Trophoblast cell (in vitro differentiated cells and primary cell): Measurements from ENCODE around the gene ADK.

Source experiments
- DNase-seq, 2 donors: peaks; one replicate each; pipeline ENCODE4 v3.0.0-alpha.2; 2016
- H2AFZ ChIP-seq: 2 replicates; pipeline ENCODE4 v1.6.1; 2013; ENCODE audit warnings: low read length, moderate library complexity, mild to moderate bottlenecking; ENCODE audit not compliant: insufficient read depth, poor library complexity
- H2AK5ac ChIP-seq: 2 replicates; pipeline ENCODE4 v1.6.1; 2013; ENCODE audit warnings: mild to moderate bottlenecking, low read length
- H2BK120ac ChIP-seq: 2 replicates; pipeline ENCODE4 v1.6.1; 2013; ENCODE audit warnings: low read length, mild to moderate bottlenecking, moderate library complexity; ENCODE audit not compliant: insufficient read depth, poor library complexity
- H2BK12ac ChIP-seq: 2 replicates; pipeline ENCODE4 v1.6.1; 2013; ENCODE audit warnings: mild to moderate bottlenecking, low read length, moderate library complexity
- H2BK5ac ChIP-seq: 2 replicates; pipeline ENCODE4 v1.6.1; 2013; ENCODE audit warnings: low read length, low read depth, moderate library complexity, mild to moderate bottlenecking; ENCODE audit not compliant: poor library complexity
- H3K14ac ChIP-seq: 2 replicates; pipeline ENCODE4 v1.6.1; 2013; ENCODE audit warnings: mild to moderate bottlenecking, low read length
- H3K18ac ChIP-seq: 2 replicates; pipeline ENCODE4 v1.6.1; 2013; ENCODE audit warnings: mild to moderate bottlenecking, low read length
- H3K23ac ChIP-seq: 2 replicates; pipeline ENCODE4 v1.6.1; 2013; ENCODE audit warnings: low read length
- H3K27ac ChIP-seq: 2 replicates; pipeline ENCODE4 v1.5.1; 2013; ENCODE audit warnings: low read depth, mild to moderate bottlenecking, inconsistent platforms, low read length, moderate library complexity
- H3K27me3 ChIP-seq: 2 replicates; pipeline ENCODE4 v1.6.1; 2013; ENCODE audit warnings: inconsistent platforms, mild to moderate bottlenecking, low read length, moderate library complexity; ENCODE audit not compliant: insufficient read depth
- H3K36me3 ChIP-seq, 2 experiments: 1 replicate in 1 of 2; 2 replicates in 1 of 2; pipeline ENCODE4 v1.6.1; 2013; ENCODE audit warnings: low read length in 2 of 2, mild to moderate bottlenecking in 2 of 2, moderate library complexity in 1 of 2; ENCODE audit not compliant: insufficient read depth in 2 of 2, control insufficient read depth in 1 of 2
- H3K4ac ChIP-seq: 2 replicates; pipeline ENCODE4 v1.6.1; 2013; ENCODE audit warnings: low read depth, mild to moderate bottlenecking, low read length, moderate library complexity
- H3K4me1 ChIP-seq, 2 experiments: 1 replicate in 1 of 2; 2 replicates in 1 of 2; pipeline ENCODE4 v1.6.1; 2013; ENCODE audit warnings: low read length in 2 of 2, mild to moderate bottlenecking in 2 of 2, moderate library complexity in 1 of 2; ENCODE audit not compliant: insufficient read depth in 2 of 2, control insufficient read depth in 1 of 2
- H3K4me2 ChIP-seq: 2 replicates; pipeline ENCODE4 v1.6.1; 2013; ENCODE audit warnings: inconsistent platforms, mild to moderate bottlenecking, low read length, moderate library complexity
- H3K4me3 ChIP-seq: 2 replicates; pipeline ENCODE4 v1.5.1; 2013; ENCODE audit warnings: mild to moderate bottlenecking, low read depth, low read length, inconsistent platforms
- H3K79me1 ChIP-seq: one replicate; pipeline ENCODE4 v1.6.1; 2013; ENCODE audit warnings: low read length
- H3K79me2 ChIP-seq: 2 replicates; pipeline ENCODE4 v1.6.1; 2013; ENCODE audit warnings: low read length, mild to moderate bottlenecking; ENCODE audit not compliant: control insufficient read depth, insufficient read depth, poor library complexity
- H3K9ac ChIP-seq: 2 replicates; pipeline ENCODE4 v1.6.1; 2013; ENCODE audit warnings: mild to moderate bottlenecking, low read length
- H3K9me3 ChIP-seq: 2 replicates; pipeline ENCODE4 v1.6.1; 2013; ENCODE audit warnings: low read depth, mild to moderate bottlenecking, control low read depth, inconsistent platforms, low read length; ENCODE audit not compliant: insufficient read depth
- H4K12ac ChIP-seq: 2 replicates; pipeline ENCODE4 v1.6.1; 2013; ENCODE audit warnings: low read depth, mild to moderate bottlenecking, low read length, moderate library complexity
- H4K8ac ChIP-seq: 2 replicates; pipeline ENCODE4 v1.6.1; 2013; ENCODE audit warnings: low read depth, mild to moderate bottlenecking, low read length, moderate library complexity
- H4K91ac ChIP-seq: one replicate; pipeline ENCODE4 v1.6.1; 2013; ENCODE audit warnings: low read depth, mild to moderate bottlenecking, low read length, moderate library complexity
- whole genome bisulfite sequencing: extraction: QIAGEN DNeasy Blood & Tissue Kit; methylation state at CpG from one replicate; pipeline ENCODE4 v1.1.7; 2013; ENCODE audit warnings: missing lambda C conversion rate; ENCODE audit not compliant: insufficient read length, insufficient coverage; ENCODE audit errors: extremely low coverage; 5-methylcytosine and 5-hydroxymethylcytosine counted together

Gene ADK

GRCh38 chr10:74635655-74636054, 484.6 kb downstream of the ADK start:
- no peak overlapping the region for H3K14ac ChIP-seq
- no CpG with 5 or more reads among the region's 4 CpGs for WGBS
- no peak overlapping the region for H4K91ac ChIP-seq
- no peak overlapping the region for H3K4ac ChIP-seq
- peaks cover 2% of the 10 kb centered on the region for H3K9me3 ChIP-seq
- H2BK5ac ChIP-seq: no peak overlapping the region
- H3K27me3 ChIP-seq: no peaks in the 10 kb centered on the region
- no peak overlapping the region for H3K9ac ChIP-seq
- no peak overlapping the region for H2AFZ ChIP-seq
- H3K4me1 ChIP-seq: no peaks in the 10 kb centered on the region
- H2BK120ac ChIP-seq: no peak overlapping the region
- no peak overlapping the region for H2AK5ac ChIP-seq
- no peak overlapping the region for H4K8ac ChIP-seq
- no peak overlapping the region for H3K4me2 ChIP-seq
- H4K12ac ChIP-seq: no peak overlapping the region
- H3K27ac ChIP-seq: no peak overlapping the region
- peaks cover 0 to 2% of the 10 kb centered on the region in 2 experiments for H3K36me3 ChIP-seq
- no peak for DNase-seq
- H3K79me2 ChIP-seq: no peaks in the 10 kb centered on the region
- no peak overlapping the region for H3K4me3 ChIP-seq
- no peaks in the 10 kb centered on the region for H3K79me1 ChIP-seq
- no peak overlapping the region for H3K23ac ChIP-seq
- H3K18ac ChIP-seq: no peak overlapping the region
- no peak overlapping the region for H2BK12ac ChIP-seq

- no peak for DNase-seq
- Histone ChIP-seq H3K23ac (no peak overlapping the region), H3K18ac (no peak overlapping the region), H3K36me3 (peaks cover 0 to 2% of the 10 kb centered on the region in 2 experiments), H2AK5ac (no peak overlapping the region), H2BK12ac (no peak overlapping the region), H4K12ac (no peak overlapping the region), H3K9ac (no peak overlapping the region), H3K9me3 (peaks cover 2% of the 10 kb centered on the region), H3K79me1 (no peaks in the 10 kb centered on the region), H3K4me3 (no peak overlapping the region), H3K27ac (no peak overlapping the region), H4K8ac (no peak overlapping the region), H3K4ac (no peak overlapping the region), H3K4me2 (no peak overlapping the region), H2AFZ (no peak overlapping the region), H3K4me1 (no peaks in the 10 kb centered on the region), H3K27me3 (no peaks in the 10 kb centered on the region), H3K14ac (no peak overlapping the region), H2BK120ac (no peak overlapping the region), H4K91ac (no peak overlapping the region), H2BK5ac (no peak overlapping the region), H3K79me2 (no peaks in the 10 kb centered on the region)
- WGBS: no CpG with 5 or more reads among the region's 1 CpG
Observed at GRCh38 chr10:74637685-74638084, 486.7 kb downstream of the ADK start.

GRCh38 chr10:74640134-74640921, 489.3 kb downstream of the ADK start:
- Histone ChIP-seq H2AFZ (no peak overlapping the region), H2AK5ac (no peak overlapping the region), H4K91ac (no peak overlapping the region), H3K9ac (no peak overlapping the region), H3K79me1 (no peaks in the 10 kb centered on the region), H3K14ac (no peak overlapping the region), H3K23ac (no peak overlapping the region), H3K4me1 (no peaks in the 10 kb centered on the region), H3K4ac (no peak overlapping the region), H2BK12ac (no peak overlapping the region), H3K27me3 (no peaks in the 10 kb centered on the region), H3K27ac (no peak overlapping the region), H3K79me2 (no peaks in the 10 kb centered on the region), H3K18ac (no peak overlapping the region), H4K12ac (no peak overlapping the region), H3K36me3 (peaks cover 0 to 2% of the 10 kb centered on the region in 2 experiments), H3K9me3 (no peaks in the 10 kb centered on the region), H4K8ac (no peak overlapping the region), H3K4me2 (no peak overlapping the region), H2BK5ac (no peak overlapping the region), H3K4me3 (no peak overlapping the region), H2BK120ac (no peak overlapping the region)
- WGBS: no CpG with 5 or more reads among the region's 5 CpGs
- DNase-seq: no peak

- Histone ChIP-seq H2BK120ac (no peak overlapping the region), H2AFZ (no peak overlapping the region), H3K23ac (no peak overlapping the region), H3K79me2 (no peaks in the 10 kb centered on the region), H3K36me3 (no peaks in the 10 kb centered on the region), H4K91ac (no peak overlapping the region), H3K27ac (no peak overlapping the region), H3K4me2 (no peak overlapping the region), H2BK5ac (no peak overlapping the region), H3K4me1 (no peaks in the 10 kb centered on the region), H2AK5ac (no peak overlapping the region), H3K9me3 (no peaks in the 10 kb centered on the region), H3K18ac (no peak overlapping the region), H4K8ac (no peak overlapping the region), H3K27me3 (no peaks in the 10 kb centered on the region), H2BK12ac (no peak overlapping the region), H3K79me1 (no peaks in the 10 kb centered on the region), H3K9ac (no peak overlapping the region), H3K4ac (no peak overlapping the region), H3K14ac (no peak overlapping the region), H4K12ac (no peak overlapping the region), H3K4me3 (no peak overlapping the region)
- peak; percentile 7 to 32 for DNase-seq
- WGBS: no CpG with 5 or more reads among the region's 1 CpG
Observed at GRCh38 chr10:74641659-74642058, 490.6 kb downstream of the ADK start.
